Measurements from ENCODE around the gene PELO.
A peak's percentile ranks its signal among the peaks of the same experiment; 100 is the strongest.

Gene PELO

DNA sequence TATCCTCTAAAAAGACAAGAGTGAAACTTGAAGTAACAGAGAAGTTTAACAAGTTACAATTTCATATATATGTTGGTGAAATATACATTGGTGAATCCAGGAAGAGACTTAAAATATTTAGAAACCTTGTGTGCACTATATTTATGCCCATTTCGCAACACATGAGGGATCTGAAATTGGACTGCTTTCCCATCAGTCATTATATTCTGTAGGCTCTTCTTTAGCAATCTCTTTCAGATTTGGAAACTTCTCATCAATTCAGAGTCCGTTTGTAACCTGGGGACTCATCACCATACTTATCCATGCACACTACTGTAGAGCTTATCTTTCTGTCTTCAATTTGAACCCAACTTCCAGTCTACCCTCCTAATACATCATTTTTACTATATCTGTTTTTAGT lies 2.1 kb downstream of the PELO start:
- no peaks in the 10 kb centered on the region for H3K36me3 ChIP-seq (ENCODE audit: control insufficient read depth in 4 of 4, insufficient read depth in 4 of 4, low read length in 3 of 4)
- no peak overlapping the region for H3K27ac ChIP-seq (ENCODE audit: insufficient read depth in 1 of 2, low read depth in 1 of 2, low read length in 2 of 2, poor library complexity in 1 of 2, severe bottlenecking in 2 of 2)
- 100% methylated on average over 2 of the region's 2 CpGs for WGBS (ENCODE audit: insufficient coverage)
- H3K9me3 ChIP-seq (ENCODE audit: control extremely low read depth in 1 of 5, control insufficient read depth in 4 of 5, insufficient read depth in 2 of 5, low read depth in 1 of 5, low read length in 4 of 5): no peaks in the 10 kb centered on the region
- DNase-seq: no peak
- no peak overlapping the region for H3K4me3 ChIP-seq (ENCODE audit: control insufficient read depth in 1 of 7, extremely low read depth in 1 of 7, insufficient read depth in 4 of 7, low read depth in 2 of 7, low read length in 6 of 7)
- peaks cover 0 to 20% (median 9%) of the 10 kb centered on the region in 5 experiments for H3K27me3 ChIP-seq (replicated peaks in 2 of 5; ENCODE audit: control insufficient read depth in 4 of 5, insufficient read depth in 5 of 5, low read length in 4 of 5)
- H3K4me1 ChIP-seq (ENCODE audit: control extremely low read depth in 1 of 4, control insufficient read depth in 4 of 4, insufficient read depth in 4 of 4, low read length in 3 of 4): peaks cover 0 to 18% (median 12%) of the 10 kb centered on the region in 4 experiments
- CTCF ChIA-PET: interaction anchor here (0.5 to 0.8 kb wide), 2 partner anchors 8 to 13 kb away, joined by 3 read pairs; no protein-coding TSS in a partner anchor
- POLR2A ChIA-PET: no interaction called here

DNA sequence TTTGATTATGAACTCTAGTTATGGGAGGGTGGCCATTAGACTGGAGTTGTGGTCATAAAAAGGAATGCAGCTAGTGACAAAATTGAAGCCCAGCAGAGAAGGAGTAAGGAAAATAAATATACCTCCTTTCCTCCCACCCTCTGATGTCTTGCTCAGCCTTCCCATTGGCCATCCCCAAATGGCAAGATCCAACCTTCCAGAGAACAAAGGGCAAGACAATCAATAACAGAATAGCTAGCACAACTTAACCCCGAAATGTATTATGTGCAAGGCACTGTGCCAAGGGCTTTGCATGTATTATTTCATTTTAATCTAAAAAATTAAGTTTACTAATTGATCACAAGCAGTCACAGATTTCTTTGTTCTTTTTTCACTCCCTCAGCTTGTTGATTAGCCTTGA lies 3.6 kb downstream of the PELO start:
- Histone ChIP-seq H3K27me3 (replicated peaks in 2 of 5; ENCODE audit: control insufficient read depth in 4 of 5, insufficient read depth in 5 of 5, low read length in 4 of 5) (peaks cover 0 to 17% (median 9%) of the 10 kb centered on the region in 5 experiments), H3K9me3 (ENCODE audit: control extremely low read depth in 1 of 5, control insufficient read depth in 4 of 5, insufficient read depth in 2 of 5, low read depth in 1 of 5, low read length in 4 of 5) (no peaks in the 10 kb centered on the region), H3K4me1 (ENCODE audit: control extremely low read depth in 1 of 4, control insufficient read depth in 4 of 4, insufficient read depth in 4 of 4, low read length in 3 of 4) (peaks cover 0 to 18% (median 11%) of the 10 kb centered on the region in 4 experiments), H3K36me3 (ENCODE audit: control insufficient read depth in 4 of 4, insufficient read depth in 4 of 4, low read length in 3 of 4) (no peaks in the 10 kb centered on the region), H3K4me3 (ENCODE audit: control insufficient read depth in 1 of 7, extremely low read depth in 1 of 7, insufficient read depth in 4 of 7, low read depth in 2 of 7, low read length in 6 of 7) (no peak overlapping the region), H3K27ac (ENCODE audit: insufficient read depth in 1 of 2, low read depth in 1 of 2, low read length in 2 of 2, poor library complexity in 1 of 2, severe bottlenecking in 2 of 2) (no peak overlapping the region)
- CTCF ChIA-PET: interaction anchor here (0.8 kb wide), 1 partner anchor 17 kb away, joined by 3 read pairs; no protein-coding TSS in a partner anchor
- DNase-seq: no peak
- POLR2A ChIA-PET: no interaction called here
- no CpG with 5 or more reads among the region's 1 CpG for WGBS (ENCODE audit: insufficient coverage)

DNA sequence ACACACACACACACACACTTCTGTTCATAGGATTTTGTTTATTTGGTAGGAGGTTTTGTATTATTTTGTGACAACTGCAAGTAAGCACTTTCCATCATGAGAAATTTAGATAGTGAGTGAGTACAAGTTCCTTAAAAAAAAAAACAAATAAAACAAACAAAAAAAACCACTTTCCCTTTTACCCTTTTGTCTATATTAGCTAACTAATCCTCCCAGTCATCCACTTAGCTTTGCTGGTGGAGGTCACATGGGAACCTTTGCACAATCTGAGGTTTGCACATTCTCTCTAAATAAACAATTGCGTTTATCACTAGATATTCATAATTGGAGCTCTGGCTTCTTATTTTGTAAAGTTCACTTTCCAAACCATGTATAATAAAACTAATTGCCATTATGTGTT lies 6.8 kb downstream of the PELO start:
- Histone ChIP-seq H3K27me3 (replicated peaks in 2 of 5; ENCODE audit: control insufficient read depth in 4 of 5, insufficient read depth in 5 of 5, low read length in 4 of 5) (no peaks in the 10 kb centered on the region), H3K4me3 (ENCODE audit: control insufficient read depth in 1 of 7, extremely low read depth in 1 of 7, insufficient read depth in 4 of 7, low read depth in 2 of 7, low read length in 6 of 7) (no peak overlapping the region), H3K36me3 (ENCODE audit: control insufficient read depth in 4 of 4, insufficient read depth in 4 of 4, low read length in 3 of 4) (no peaks in the 10 kb centered on the region), H3K27ac (ENCODE audit: insufficient read depth in 1 of 2, low read depth in 1 of 2, low read length in 2 of 2, poor library complexity in 1 of 2, severe bottlenecking in 2 of 2) (no peak overlapping the region), H3K9me3 (ENCODE audit: control extremely low read depth in 1 of 5, control insufficient read depth in 4 of 5, insufficient read depth in 2 of 5, low read depth in 1 of 5, low read length in 4 of 5) (no peaks in the 10 kb centered on the region), H3K4me1 (ENCODE audit: control extremely low read depth in 1 of 4, control insufficient read depth in 4 of 4, insufficient read depth in 4 of 4, low read length in 3 of 4) (peaks cover 0 to 12% (median 8%) of the 10 kb centered on the region in 4 experiments)
- ChIA-PET POLR2A (no interaction called here), CTCF (interaction anchor here (1.5 kb wide), 1 partner anchor 32 kb away, joined by 4 read pairs; no protein-coding TSS in a partner anchor)
- no CpG with 5 or more reads among the region's 1 CpG for WGBS (ENCODE audit: insufficient coverage)
- no peak for DNase-seq

DNA sequence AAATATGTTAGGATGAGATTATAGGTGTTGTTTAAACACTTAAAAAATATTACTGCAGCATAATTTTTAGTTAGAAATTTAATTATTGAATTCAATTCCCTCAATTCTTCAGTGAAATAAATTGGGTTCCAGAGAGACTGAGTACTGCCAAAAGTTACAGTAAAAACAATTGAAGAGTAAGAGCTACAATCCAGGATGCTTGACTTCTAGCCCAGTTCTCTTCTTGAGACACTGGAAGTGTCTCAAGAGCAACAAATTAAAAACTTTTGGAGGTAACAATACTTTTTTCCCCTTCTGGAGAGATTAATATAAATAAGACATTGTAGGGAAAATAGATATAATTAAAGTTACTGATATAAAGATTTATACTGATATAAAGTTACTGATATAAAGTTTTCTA lies 8.3 kb downstream of the PELO start:
- ChIA-PET CTCF (interaction anchor here (1.5 kb wide), 1 partner anchor 33 kb away, joined by 4 read pairs; no protein-coding TSS in a partner anchor), POLR2A (no interaction called here)
- H3K4me1 ChIP-seq (ENCODE audit: control extremely low read depth in 1 of 4, control insufficient read depth in 4 of 4, insufficient read depth in 4 of 4, low read length in 3 of 4): peaks cover under 1 to 24% (median 18%) of the 10 kb centered on the region in 4 experiments
- H3K27ac ChIP-seq (ENCODE audit: insufficient read depth in 1 of 2, low read depth in 1 of 2, low read length in 2 of 2, poor library complexity in 1 of 2, severe bottlenecking in 2 of 2): no peak overlapping the region
- DNase-seq: no peak
- H3K36me3 ChIP-seq (ENCODE audit: control insufficient read depth in 4 of 4, insufficient read depth in 4 of 4, low read length in 3 of 4): no peaks in the 10 kb centered on the region
- no peak overlapping the region for H3K4me3 ChIP-seq (ENCODE audit: control insufficient read depth in 1 of 7, extremely low read depth in 1 of 7, insufficient read depth in 4 of 7, low read depth in 2 of 7, low read length in 6 of 7)
- H3K27me3 ChIP-seq (replicated peaks in 2 of 5; ENCODE audit: control insufficient read depth in 4 of 5, insufficient read depth in 5 of 5, low read length in 4 of 5): no peaks in the 10 kb centered on the region
- H3K9me3 ChIP-seq (ENCODE audit: control extremely low read depth in 1 of 5, control insufficient read depth in 4 of 5, insufficient read depth in 2 of 5, low read depth in 1 of 5, low read length in 4 of 5): no peaks in the 10 kb centered on the region

DNA sequence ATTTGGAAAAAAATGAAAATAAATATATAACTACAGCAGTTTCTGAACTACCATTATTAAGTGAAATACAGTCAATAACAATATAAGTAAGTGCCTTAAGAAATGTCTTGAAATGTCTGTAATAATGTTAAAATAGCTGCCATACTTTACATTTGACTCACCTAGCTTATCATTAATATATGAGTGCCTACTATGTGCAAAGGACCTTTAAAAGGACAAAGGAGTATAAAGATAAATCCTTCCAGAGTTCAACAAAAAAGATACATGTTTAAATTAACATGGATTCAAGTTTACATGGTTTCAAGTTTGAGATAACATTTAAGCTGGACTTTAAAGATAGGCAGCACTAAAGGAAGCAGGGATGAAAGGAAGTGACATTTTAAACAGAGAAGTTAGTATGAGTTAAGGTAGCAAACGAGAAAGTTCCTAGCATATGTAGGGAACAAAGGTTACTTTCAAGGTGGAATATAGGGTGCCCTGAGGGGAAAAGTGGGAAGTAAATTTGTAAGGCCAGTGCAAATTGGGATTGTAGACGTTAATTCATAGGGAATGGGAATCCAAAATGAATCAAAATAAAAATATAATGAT lies 8.9 kb downstream of the PELO start:
- Histone ChIP-seq H3K9me3 (ENCODE audit: control extremely low read depth in 1 of 5, control insufficient read depth in 4 of 5, insufficient read depth in 2 of 5, low read depth in 1 of 5, low read length in 4 of 5) (no peaks in the 10 kb centered on the region), H3K4me3 (ENCODE audit: control insufficient read depth in 1 of 7, extremely low read depth in 1 of 7, insufficient read depth in 4 of 7, low read depth in 2 of 7, low read length in 6 of 7) (no peak overlapping the region), H3K27me3 (replicated peaks in 2 of 5; ENCODE audit: control insufficient read depth in 4 of 5, insufficient read depth in 5 of 5, low read length in 4 of 5) (no peaks in the 10 kb centered on the region), H3K4me1 (ENCODE audit: control extremely low read depth in 1 of 4, control insufficient read depth in 4 of 4, insufficient read depth in 4 of 4, low read length in 3 of 4) (peaks cover 3 to 30% (median 24%) of the 10 kb centered on the region in 4 experiments), H3K27ac (ENCODE audit: insufficient read depth in 1 of 2, low read depth in 1 of 2, low read length in 2 of 2, poor library complexity in 1 of 2, severe bottlenecking in 2 of 2) (no peak overlapping the region), H3K36me3 (ENCODE audit: control insufficient read depth in 4 of 4, insufficient read depth in 4 of 4, low read length in 3 of 4) (peaks cover 0 to 3% (median under 1%) of the 10 kb centered on the region in 4 experiments)
- DNase-seq: no peak
- 83% methylated on average over 1 of the region's 2 CpGs for WGBS (ENCODE audit: insufficient coverage)
- CTCF ChIA-PET: no interaction called here
- POLR2A ChIA-PET: no interaction called here

DNA sequence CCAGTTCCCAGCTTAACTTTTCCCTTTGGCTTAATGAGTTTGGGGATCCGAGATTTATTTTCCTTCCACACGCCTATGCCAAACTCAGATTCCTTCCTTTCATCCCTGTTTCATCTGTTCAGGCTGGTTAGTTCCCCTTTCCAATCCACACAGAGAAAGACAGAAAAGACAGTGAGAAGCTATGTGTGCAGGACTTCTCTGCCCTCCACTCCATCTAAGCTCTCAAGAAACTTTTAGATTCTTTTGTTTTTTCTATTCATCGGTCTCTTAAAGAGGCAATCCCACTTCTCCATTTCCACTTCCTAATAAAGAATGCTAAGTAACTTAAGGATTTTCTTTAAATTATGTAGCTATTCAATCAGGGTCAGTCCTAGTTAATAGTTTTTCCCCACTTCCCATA lies 11.2 kb downstream of the PELO start:
- Histone ChIP-seq H3K4me1 (ENCODE audit: control extremely low read depth in 1 of 4, control insufficient read depth in 4 of 4, insufficient read depth in 4 of 4, low read length in 3 of 4) (peaks cover 10 to 45% (median 28%) of the 10 kb centered on the region in 4 experiments), H3K4me3 (ENCODE audit: control insufficient read depth in 1 of 7, extremely low read depth in 1 of 7, insufficient read depth in 4 of 7, low read depth in 2 of 7, low read length in 6 of 7) (peak overlapping the region; percentile 65 to 99 (median 87)), H3K27me3 (replicated peaks in 2 of 5; ENCODE audit: control insufficient read depth in 4 of 5, insufficient read depth in 5 of 5, low read length in 4 of 5) (no peaks in the 10 kb centered on the region), H3K9me3 (ENCODE audit: control extremely low read depth in 1 of 5, control insufficient read depth in 4 of 5, insufficient read depth in 2 of 5, low read depth in 1 of 5, low read length in 4 of 5) (no peaks in the 10 kb centered on the region), H3K36me3 (ENCODE audit: control insufficient read depth in 4 of 4, insufficient read depth in 4 of 4, low read length in 3 of 4) (peaks cover 0 to 9% (median 5%) of the 10 kb centered on the region in 4 experiments), H3K27ac (ENCODE audit: insufficient read depth in 1 of 2, low read depth in 1 of 2, low read length in 2 of 2, poor library complexity in 1 of 2, severe bottlenecking in 2 of 2) (peak overlapping the region in 1 of 2 experiments; percentile 86)
- CTCF ChIA-PET: interaction anchor here (0.7 to 1.5 kb wide), 11 partner anchors 8 to 1840 kb away, joined by 3 to 5 read pairs (median 3); no protein-coding TSS in a partner anchor
- POLR2A ChIA-PET: no interaction called here
- DNase-seq: peak in 2 of 3 donors; percentile 34 to 39
- no CpG with 5 or more reads among the region's 3 CpGs for WGBS (ENCODE audit: insufficient coverage)

DNA sequence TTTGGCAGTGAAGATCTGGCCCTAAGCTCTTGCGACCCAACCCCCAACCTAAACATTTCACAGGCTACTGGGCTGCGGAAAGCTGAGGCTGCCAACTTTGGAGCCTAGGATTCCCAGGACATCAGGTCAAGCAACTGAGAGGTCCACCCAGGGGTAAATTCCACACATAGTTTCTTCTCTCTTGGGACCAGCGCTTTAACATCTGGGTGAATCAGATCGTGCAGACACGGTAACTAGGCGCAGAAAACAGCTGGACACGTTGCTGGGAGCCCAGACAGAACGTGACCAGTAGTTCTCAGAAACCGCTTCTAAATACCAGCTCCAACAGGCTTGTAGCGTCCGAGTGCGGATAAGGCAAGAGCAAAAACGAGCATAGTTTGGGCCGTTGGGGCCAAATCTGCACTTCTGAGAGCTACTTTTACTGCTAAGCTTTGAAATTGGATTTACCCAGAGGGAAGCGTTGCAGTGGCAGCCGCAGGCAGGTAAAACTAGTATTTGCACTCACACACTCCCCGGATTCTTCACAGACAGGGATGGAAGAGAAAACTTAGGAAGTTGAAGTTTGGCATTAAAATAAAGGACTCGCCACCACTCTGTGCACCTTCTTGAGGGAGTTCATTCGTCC lies 11.8 kb downstream of the PELO start:
- peak overlapping the region; percentile 65 to 99 (median 87) for H3K4me3 ChIP-seq (ENCODE audit: control insufficient read depth in 1 of 7, extremely low read depth in 1 of 7, insufficient read depth in 4 of 7, low read depth in 2 of 7, low read length in 6 of 7)
- POLR2A ChIA-PET: no interaction called here
- no peaks in the 10 kb centered on the region for H3K9me3 ChIP-seq (ENCODE audit: control extremely low read depth in 1 of 5, control insufficient read depth in 4 of 5, insufficient read depth in 2 of 5, low read depth in 1 of 5, low read length in 4 of 5)
- 0% methylated on average over 18 of the region's 19 CpGs for WGBS (ENCODE audit: insufficient coverage)
- no peaks in the 10 kb centered on the region for H3K27me3 ChIP-seq (replicated peaks in 2 of 5; ENCODE audit: control insufficient read depth in 4 of 5, insufficient read depth in 5 of 5, low read length in 4 of 5)
- DNase-seq: no peak
- CTCF ChIA-PET: interaction anchor here (0.7 to 1.5 kb wide), 11 partner anchors 8 to 1840 kb away, joined by 3 to 5 read pairs (median 3); partner anchors contain the start of genes ITGA1 and PELO
- peak overlapping the region; percentile 17 to 86 for H3K27ac ChIP-seq (ENCODE audit: insufficient read depth in 1 of 2, low read depth in 1 of 2, low read length in 2 of 2, poor library complexity in 1 of 2, severe bottlenecking in 2 of 2)
- H3K36me3 ChIP-seq (ENCODE audit: control insufficient read depth in 4 of 4, insufficient read depth in 4 of 4, low read length in 3 of 4): peaks cover 0 to 9% (median 5%) of the 10 kb centered on the region in 4 experiments
- peaks cover 10 to 45% (median 29%) of the 10 kb centered on the region in 4 experiments for H3K4me1 ChIP-seq (ENCODE audit: control extremely low read depth in 1 of 4, control insufficient read depth in 4 of 4, insufficient read depth in 4 of 4, low read length in 3 of 4)

Measured in common myeloid progenitor, CD34-positive (primary cell).